SKM-1 (cell line): ENCODE results near the gene LAD1.

Source experiments
- DNase-seq: peaks from one replicate; lab custom pipeline; 2025; ENCODE audit not compliant: unreplicated experiment; lab: John Stamatoyannopoulos, UW

Gene LAD1, protein sequence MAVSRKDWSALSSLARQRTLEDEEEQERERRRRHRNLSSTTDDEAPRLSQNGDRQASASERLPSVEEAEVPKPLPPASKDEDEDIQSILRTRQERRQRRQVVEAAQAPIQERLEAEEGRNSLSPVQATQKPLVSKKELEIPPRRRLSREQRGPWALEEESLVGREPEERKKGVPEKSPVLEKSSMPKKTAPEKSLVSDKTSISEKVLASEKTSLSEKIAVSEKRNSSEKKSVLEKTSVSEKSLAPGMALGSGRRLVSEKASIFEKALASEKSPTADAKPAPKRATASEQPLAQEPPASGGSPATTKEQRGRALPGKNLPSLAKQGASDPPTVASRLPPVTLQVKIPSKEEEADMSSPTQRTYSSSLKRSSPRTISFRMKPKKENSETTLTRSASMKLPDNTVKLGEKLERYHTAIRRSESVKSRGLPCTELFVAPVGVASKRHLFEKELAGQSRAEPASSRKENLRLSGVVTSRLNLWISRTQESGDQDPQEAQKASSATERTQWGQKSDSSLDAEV

GRCh38 chr1:201399018-201399351, at the start of gene LAD1:
Gene LAD1 (minus strand): TSS chr1:201399324. CDS start chr1:201399306, 18 bp downstream.
- no peak for DNase-seq

DNA sequence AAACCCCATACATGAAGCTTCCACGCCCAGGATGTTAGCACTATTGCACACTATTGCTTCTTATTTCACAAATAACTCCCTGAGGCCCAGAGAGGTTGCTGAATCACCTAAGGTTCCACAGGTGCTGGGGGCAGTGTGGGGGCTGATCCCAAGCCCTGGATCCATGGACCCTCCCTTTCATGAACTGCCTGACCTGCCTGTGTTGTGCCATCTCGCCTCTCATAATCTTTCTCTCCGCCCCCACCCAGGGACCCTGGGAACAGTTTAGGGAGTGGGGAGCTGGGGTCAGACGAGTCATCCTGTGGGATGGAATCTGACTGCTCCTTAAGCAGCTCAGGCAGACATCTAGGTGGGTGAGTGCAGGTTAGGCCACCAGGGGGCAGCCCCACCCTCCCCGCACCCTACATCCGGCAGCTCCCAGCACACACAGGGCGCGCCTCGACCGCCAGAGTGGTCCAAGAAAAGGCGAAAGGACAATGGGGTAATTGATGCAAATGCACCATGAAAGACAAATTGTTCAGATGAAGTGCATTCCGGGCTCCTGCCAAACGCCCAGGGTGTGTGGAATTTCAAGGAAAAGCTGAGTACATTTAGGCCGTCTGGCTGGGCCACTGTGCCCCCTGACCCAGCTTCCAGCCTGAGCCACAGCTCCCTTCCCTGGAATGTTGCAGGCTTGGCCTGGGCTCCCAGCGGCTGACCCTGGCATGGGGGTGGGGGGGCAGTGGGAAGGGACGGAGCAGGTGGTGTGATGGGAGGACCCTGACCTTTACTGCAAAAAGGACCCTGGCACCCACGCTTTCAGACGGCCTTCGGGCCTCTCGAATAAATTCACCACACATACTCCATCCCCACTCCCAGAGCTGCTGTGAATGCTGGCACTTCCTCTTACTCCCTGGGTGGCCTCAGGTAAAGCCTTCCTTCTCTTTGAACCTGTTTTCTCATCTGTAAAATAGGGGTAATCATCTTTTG, 49.1 kb upstream of the LAD1 start:
- no peak for DNase-seq

- no peak for DNase-seq
These were observed 46.2 kb upstream of the LAD1 start for GRCh38 chr1:201445310-201445709.

DNA sequence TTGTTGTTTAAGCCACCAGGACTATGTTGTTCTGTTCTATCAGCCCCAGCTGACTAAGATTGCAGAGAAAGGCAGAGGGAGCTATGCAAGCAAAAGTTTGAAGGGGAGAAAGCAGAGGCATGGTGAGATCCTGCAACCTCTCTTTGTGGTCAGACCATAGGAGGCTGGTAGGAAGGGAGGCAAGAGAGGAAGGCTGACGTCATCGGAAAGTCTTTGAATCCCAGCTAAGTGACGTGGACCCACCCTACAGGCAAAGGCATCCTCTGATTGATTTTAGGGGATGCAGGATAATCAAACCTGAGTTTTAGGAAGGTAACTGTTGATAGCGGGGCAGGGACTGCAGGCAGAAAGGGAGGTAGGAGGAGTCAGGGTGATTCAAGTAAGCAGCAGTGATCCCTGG, 45.7 kb upstream of the LAD1 start:
- DNase-seq = no peak

DNA sequence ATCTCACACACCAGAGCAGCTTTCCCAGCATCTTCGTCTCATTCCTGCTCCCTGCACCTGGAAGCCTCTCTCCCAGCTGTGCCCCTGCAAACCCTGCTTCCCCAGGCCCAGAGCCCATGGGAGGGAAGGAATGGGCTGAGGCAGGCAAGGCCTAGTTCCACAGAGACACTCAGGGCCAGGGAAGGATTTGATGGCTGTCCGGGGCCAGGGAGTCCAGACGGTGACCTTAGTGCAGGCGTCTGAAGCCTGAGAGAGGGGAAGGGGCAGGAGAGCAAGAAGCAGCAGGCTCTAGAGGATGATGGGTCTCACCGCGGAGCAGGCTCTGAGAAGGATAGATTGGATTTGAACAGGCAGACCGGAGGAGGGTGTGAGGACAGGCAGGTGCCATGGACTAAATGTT, 44.6 kb upstream of the LAD1 start:
- DNase-seq = no peak

- no peak for DNase-seq
These were observed 37.8 kb upstream of the LAD1 start for GRCh38 chr1:201436969-201437368.

DNA sequence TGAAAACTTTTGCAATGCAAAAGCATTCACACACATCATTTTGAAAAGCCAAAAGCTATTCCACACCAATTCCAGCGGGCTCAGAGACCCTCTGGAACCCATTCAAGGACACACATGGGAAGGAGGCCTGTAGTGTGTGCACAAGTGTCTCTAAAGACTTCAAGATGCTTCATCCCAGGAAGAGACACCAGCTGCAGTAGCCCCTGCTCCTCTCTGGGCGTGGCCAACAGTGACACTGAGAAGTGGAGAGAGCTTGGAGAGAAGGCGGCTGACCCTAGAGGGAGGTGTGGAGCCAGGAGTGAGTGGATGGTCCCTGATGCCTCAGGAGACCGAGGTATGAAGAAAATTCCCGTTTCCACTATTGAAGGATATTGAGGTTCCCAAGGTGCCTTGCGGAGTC, 37.3 kb upstream of the LAD1 start:
- DNase-seq = no peak

DNA sequence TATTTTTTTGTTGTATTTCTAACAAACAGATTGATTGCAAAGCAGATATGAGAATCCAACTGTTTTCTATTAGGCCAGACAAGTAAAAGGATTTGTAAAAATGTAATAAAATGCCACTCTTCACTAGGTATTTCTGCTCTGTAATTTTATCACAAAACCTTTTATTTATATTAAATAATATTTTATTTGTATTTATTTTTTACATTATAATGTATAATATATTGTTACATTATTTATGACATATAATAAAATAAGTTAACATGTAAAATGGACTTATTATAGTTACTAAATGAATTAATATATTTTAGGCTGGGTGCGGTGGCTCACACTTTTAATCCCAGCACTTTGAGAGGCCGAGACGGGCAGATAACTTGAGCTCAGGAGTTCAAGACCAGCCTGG, 35.1 kb upstream of the LAD1 start:
- no peak for DNase-seq

DNA sequence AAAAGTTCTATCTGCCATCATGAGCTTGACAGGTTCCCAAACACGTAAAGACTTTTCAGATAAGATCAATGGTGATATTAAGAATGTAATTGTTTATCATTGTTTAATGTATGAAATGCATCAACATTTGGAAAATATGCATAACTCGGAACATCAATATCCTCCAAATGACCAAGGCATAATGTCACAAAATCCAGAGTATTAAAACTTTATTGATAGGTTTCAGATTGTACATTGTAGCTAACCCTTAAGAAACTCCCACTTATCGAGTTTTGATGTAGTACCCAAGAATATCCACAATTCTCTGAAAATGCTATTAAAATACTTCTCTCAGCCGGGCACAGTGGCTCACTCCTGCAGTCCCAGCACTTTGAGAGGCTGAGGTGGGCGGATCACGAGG, 34.5 kb upstream of the LAD1 start:
- DNase-seq = no peak

- DNase-seq = no peak
These were observed 31.7 kb upstream of the LAD1 start for GRCh38 chr1:201430776-201431175.

DNA sequence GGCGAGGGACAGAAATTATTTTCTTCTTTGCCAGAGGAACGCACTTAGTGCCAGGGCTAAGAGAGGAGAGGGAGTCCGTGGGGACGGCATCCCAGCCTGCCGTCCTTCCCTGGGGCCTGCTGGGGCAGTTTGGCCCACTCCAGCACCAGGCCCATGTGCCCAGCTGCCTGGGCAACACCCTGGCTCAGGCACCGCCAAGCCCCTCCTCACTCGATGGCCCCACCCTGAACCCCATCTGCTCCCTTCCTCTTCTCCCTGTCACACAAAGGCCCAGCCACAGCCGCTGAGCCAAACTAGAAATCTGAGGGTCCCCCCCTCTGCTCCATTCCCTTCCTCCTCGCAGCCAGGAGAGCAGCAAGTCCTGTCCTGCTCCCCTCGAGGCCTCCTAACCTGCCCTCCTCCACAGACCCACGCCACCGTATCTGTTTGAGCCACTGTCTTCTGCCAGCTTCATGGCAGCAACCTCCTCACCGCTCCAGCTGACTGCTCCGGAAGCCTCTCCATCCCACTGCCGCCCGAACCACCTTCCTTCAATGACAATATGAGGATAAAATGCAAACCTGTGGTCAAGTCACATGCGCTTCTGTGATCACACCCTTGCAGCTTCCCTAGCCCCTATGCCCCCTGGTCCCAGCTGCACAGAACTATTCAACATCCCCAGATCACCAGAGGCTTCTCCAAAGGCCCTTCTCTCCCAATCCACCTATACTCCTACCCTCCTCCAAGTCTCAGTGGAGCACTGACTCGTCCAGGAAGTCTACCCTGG, 30.8 kb upstream of the LAD1 start:
- DNase-seq = no peak

GRCh38 chr1:201427963-201428362, 28.8 kb upstream of the LAD1 start:
- peak; percentile 81 for DNase-seq

GRCh38 chr1:201426479-201427310, 27.6 kb upstream of the LAD1 start:
- DNase-seq = no peak

- no peak for DNase-seq
These were observed 25.0 kb upstream of the LAD1 start for GRCh38 chr1:201424146-201424545.

DNA sequence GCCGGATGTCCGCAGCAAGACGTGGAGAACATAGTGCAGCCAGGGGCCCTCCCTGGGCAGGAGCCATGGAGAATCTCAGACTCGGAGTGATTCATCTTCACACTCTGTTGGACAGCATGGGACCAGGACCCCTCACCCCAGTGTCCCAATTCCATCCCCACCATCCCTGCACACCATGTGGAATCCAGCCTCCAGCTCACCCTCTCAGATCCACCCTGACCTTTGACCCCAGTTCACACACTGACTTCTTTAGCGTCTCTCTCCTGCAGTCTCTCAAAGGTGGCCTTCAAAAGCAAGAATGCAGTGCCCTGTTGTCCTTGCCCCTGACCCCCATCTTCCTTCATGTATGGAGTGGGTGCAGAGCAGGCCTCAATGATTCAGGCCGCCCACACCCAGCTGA, 24.5 kb upstream of the LAD1 start:
- DNase-seq = no peak

DNA sequence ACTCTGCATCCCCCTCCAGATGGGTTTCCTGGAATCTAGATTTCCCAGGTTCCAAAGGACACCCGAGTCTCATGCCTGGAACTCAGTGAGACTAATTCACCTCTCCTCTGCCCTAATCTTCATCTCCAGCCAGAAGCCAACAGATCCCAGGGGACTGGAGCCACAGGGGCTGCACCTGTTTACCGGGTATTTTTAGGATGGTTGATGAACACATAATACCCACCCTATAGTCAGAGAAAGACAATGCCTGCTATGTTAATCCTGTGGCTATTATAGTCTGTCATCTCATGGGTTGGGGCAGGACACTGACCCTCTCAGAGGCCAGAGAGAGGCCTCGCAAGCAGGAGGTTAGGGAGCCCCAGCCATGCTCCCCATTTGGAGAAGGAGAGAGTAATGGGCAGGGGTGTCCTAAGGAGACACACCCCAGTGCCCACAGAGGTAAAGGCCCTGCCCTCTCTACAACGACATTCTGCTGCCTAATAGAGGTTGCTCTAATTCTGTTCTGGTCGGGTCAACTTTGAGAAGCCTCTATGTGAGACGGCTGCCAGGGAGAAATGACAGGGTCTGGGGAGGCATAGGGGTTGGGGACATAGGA, 23.4 kb upstream of the LAD1 start:
- DNase-seq = no peak

DNA sequence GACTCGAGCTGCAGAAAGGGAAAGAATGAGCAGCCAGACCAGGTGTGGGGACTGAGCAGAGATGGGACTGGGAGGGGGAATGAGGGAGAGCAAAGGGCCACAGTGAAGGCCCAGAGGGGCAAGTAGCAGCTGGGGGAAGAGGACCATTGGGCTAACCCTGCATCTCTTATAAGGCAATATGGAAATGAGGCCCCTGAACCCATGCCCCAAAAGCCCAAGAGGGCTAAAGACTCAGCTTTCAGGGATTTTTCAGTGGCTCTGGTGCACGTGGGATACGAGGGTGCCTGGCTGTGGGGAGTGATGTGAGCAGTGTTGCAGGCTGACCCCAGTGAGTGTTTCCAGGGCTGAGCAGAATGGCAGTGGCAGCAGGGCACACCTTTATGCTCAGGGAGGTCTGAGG, 22.9 kb upstream of the LAD1 start:
- DNase-seq = no peak

DNA sequence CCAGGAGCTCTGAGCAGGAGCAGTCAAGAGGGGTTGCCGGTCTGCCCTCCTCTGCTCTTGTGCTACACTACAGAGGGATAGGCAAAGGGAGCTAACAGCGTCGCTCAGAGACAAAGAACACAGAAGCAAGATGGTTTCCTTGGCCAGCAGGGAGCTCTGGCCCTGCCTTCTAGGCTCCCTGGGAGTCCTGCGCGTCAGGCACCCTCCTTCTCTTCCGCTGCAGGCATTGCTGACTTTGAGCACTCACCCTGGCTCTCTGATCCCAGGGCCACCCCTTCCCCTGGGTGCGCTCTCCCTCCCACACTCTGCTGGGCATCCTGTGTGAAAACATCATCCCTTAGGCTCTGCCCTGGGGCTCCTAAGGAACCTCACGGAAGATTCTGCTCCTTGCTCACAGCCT, 21.9 kb upstream of the LAD1 start:
- no peak for DNase-seq

- DNase-seq = no peak
These were observed 21.5 kb upstream of the LAD1 start for GRCh38 chr1:201420608-201421002.
